Non-pigmented ciliary epithelial cell (primary cell): ENCODE results near the gene TANGO6.
"Not testable (repeated sequence)": the region's sequence is repeated elsewhere in the genome, so short reads cannot be mapped to it uniquely, and the experiment has no call there.

Source experiments
- DNase-seq: peaks from one replicate; pipeline ENCODE4 v3.0.0-alpha.2; 2010; ENCODE audit warnings: low read depth

Gene TANGO6

GRCh38 chr16:69056421-69056820 is 213.1 kb downstream of the TANGO6 start:
- DNase-seq = no peak

DNA sequence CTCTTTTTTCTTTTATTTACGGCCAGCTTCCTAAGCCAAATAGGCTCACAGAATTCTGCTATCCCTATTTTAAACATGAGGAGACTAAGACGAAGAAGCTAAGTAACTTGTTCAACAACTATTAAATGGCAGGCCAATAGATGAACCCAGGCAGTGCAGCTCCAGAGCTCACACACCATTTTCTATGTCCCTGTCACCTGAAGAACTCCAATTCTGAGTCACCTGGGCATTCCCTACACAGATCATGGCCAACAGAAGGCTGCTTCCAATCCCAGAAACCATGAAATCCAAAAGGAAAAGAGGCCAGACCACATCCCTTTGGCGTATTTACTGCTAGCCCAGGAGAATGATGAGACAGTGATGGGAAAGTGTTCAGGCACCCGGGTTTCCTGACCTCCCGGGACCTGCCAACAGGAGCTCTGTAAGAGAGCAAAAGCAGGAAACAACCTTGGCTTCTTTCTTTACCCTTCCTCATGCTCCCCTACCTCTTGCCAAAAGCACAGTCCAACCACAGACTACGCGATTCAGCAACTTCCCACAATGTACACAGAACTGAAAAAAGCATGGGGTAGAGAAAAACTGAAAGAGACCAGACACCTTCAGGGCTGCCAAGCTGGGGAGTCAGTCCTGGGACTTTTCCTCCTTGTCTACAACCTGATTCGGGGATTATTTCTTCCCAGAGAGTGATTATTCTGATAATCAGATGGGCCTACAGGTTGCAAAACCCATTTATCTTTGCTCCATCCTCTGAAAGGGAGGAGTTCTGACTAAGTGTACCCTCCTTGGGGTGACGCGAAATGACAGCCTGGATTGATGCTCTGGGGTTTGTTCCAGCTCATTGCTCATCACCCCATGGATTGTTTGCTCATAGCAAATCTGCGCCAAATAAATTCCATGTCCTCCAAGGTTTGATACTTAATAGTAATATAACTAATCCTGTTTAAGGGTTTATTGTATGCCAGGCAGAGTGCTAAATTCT is 214.4 kb downstream of the TANGO6 start:
- DNase-seq = no peak

- DNase-seq = not testable (repeated sequence)
Observed at GRCh38 chr16:69063491-69063890, 220.2 kb downstream of the TANGO6 start.

DNA sequence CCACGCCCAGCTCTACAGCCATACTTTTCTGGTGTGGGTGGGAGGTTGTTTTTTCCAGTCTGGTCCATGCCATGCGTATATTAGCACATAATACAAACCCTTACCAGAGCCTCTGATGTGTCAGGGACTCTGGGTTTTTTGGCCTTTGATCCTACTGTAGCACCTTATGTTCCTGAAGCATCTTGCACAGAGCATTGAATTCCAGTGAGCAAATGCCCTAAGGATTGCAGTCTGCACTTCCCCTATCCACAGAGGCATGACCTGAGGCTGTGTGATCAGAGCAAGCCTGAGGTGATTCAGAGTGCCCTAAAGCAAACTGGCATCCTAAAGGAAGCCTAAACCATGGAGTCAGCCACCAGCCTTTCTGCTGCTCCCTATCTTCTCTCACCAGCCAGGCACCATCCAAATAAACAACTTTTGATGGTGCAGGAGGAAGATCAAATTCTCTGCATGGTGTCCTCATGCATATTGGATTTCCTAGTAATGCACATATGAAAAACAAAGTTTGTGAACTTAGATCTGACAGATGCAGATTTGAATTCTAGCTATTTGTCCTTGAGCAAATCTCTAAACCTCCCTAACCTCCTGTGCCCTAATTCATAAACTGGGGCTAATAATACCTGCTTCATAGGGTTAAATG is 220.9 kb downstream of the TANGO6 start:
- DNase-seq = no peak

- no peak for DNase-seq
Observed at GRCh38 chr16:69064764-69065313, 221.5 kb downstream of the TANGO6 start.

GRCh38 chr16:69069504-69069903 is 226.2 kb downstream of the TANGO6 start:
- no peak for DNase-seq

DNA sequence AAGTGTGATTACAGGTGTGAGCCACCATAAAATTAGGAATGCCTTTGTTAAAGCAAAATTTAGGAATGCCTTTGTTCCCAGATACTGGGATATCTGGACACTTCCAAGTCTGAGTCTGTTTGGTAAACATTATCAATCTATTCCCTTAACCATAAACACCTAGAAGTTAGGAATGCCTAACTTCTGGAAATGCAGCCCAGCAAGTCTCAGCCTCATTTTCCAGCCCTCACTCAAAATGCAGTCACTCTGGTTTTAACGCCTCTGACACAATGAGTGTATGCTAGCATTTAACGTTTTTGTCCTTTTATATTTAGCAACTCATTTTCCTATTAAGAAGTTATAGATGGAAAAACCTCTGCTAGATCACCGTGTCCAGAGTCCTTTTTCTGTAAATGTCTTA is 227.7 kb downstream of the TANGO6 start:
- no peak for DNase-seq

DNA sequence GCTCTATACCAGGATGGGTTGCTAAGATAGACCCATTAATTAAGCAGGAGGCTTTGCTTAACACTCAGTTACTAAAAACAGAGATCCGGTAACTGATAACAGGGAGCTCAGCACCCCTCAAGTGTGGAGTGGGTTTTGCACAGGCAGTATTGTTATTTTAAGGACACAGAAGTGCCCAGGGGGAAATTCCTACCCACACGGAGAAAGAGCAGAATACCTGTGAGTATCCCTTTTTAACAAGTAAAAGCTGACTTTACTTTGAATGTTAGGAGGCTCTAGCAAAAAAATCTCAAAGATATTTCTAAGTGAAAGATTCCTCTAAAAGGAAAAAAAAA is 229.3 kb downstream of the TANGO6 start:
- no peak for DNase-seq

DNA sequence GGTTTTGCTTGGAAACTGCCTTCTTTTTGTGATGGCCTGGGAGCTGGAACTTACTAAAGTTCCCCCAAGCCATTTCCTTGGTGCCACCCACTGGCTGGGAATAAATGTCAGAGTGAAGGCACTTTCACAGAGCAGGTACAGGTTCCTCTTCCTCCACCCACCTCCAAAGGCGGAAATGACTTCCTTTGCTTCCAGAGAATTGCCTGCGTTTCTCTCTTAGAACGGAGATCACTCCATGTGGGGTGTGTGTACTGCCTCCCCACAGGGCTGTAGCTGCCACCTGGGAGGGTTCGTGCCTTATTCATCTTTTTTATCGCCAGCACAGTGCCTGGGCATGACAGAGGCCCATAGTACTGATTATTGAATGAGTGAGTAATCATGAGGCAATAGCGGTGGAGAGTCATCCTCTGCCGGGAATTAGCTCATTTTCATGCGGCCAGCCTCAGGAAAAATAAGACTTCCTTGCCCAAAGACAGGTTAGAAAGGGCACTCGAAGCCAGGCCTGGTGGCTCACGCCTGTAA is 229.9 kb downstream of the TANGO6 start:
- DNase-seq = peak; percentile 44

GRCh38 chr16:69077251-69077650 is 233.9 kb downstream of the TANGO6 start:
- DNase-seq = no peak

DNA sequence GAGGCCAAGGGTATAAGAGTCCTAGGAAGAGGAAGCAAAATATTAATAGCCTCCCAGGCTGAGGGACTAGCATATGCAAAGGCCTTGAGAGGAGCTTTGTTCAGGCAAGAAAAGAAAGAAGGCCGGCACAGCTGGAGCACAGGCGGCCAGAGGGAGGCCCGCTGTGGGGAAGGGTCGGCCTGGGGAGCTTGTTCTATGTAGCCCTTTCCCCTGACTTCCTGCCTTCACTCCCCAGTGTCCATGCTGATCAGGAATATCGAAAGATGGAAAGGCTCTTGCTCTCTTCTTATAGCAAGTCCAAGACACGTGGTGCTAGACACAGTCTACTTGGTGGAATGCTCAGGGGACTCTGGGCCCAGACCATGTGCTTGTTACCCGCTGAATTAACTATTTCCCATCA is 234.7 kb downstream of the TANGO6 start:
- no peak for DNase-seq

DNA sequence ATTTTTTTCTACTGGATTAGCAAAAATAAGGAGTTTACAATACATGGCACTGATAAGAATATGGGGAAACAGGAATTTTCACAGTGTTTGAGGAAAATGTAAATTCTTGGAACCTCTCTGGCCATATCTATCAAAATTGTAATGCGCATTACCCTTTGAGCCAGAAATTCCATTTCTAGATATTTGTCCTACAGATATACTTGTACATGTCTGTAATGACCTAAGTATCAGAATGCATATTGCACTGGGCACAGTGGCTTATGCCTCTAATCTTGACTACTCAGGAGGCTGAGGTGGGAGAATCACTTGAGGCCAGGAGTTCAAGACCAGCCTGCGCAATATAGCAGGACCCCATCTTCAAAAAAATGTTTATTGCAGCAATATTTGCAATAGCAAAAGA is 236.4 kb downstream of the TANGO6 start:
- no peak for DNase-seq

DNA sequence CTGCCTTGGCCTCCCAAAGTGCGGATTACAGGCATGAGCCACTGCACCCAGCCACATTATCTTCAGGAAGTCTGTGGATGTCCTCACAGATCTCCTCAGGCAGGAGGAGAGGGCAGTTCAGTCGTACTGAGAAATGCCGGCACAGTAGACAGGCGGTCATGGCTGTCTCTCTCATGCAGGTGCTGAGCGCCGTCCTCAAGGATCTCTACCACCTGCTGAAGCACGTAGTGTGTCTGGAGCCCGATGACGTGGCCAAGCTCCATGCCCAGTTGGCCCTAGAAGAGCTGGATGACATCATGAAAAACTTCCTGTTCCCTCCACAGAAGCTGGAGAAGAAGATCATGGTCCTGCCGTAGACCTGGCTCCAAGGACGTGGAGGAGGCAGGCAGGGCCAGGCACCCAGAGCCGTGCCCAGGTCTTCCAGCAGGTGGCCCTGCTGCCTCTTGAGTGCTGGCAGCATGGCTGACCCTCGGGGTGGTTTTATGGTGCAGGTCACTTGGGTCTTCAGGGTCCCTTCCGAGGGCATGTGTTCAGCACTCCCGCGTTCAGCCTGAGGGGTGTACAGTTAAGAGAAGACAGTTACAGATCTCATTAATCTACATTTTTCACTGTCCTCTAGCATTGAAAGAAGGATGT is 240.1 kb downstream of the TANGO6 start:
- no peak for DNase-seq

- no peak for DNase-seq
Observed at GRCh38 chr16:69084289-69084688, 241.0 kb downstream of the TANGO6 start.

- DNase-seq = no peak
Observed at GRCh38 chr16:69085032-69085695, 241.8 kb downstream of the TANGO6 start.

DNA sequence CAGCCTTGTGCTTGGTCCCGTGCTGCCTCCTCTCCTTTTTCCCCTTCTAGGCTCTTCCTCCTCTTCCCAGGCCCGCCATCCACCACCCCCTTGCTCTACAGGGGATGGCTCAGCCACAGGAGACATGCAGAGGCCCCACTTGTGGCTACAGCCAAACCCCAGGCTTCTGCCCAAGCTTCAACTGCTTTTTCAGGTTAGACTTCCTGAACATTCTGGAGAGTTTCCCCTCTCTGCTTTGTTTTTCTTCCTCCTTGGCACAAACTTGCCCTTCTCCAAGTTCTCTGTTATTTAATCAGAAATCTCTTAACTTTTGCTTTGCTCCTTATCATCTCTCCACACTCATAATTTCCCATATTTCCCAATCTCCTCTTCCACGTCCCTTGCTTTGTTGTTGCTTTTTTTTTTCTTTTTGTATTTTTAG is 243.8 kb downstream of the TANGO6 start:
- no peak for DNase-seq

GRCh38 chr16:69088684-69089083 is 245.4 kb downstream of the TANGO6 start:
- DNase-seq = no peak

GRCh38 chr16:69089091-69089910 is 246.0 kb downstream of the TANGO6 start:
- no peak for DNase-seq

- no peak for DNase-seq
Observed at GRCh38 chr16:69093974-69094373, 250.6 kb downstream of the TANGO6 start.

GRCh38 chr16:69094501-69094900 is 251.2 kb downstream of the TANGO6 start:
- no peak for DNase-seq

GRCh38 chr16:69095193-69095592 is 251.9 kb downstream of the TANGO6 start:
- no peak for DNase-seq
